Measurements from ENCODE around the gene ZFR2. TPM values are rescaled to one million over a fixed set of nuclear protein-coding genes. Genes with fewer than 3 reads are reported as not detected.

The ZFR2 gene
- total RNA-seq, 4 donors from 2014 or later: not detected

GRCh38 chr19:3902317-3902973, 33.6 kb upstream of the ZFR2 start:
- no peak for TF ChIP-seq CTCF (IDR thresholded peaks at IDR 0.05; ENCODE audit: low read depth)

GRCh38 chr19:3899531-3900294, 30.9 kb upstream of the ZFR2 start:
- TF ChIP-seq CTCF (IDR thresholded peaks at IDR 0.05; ENCODE audit: low read depth): no peak

- TF ChIP-seq CTCF (IDR thresholded peaks at IDR 0.05; ENCODE audit: low read depth): no peak
Observed at GRCh38 chr19:3898426-3898825, 29.6 kb upstream of the ZFR2 start.

GRCh38 chr19:3897936-3898335, 29.1 kb upstream of the ZFR2 start:
- no peak for TF ChIP-seq CTCF (IDR thresholded peaks at IDR 0.05; ENCODE audit: low read depth)

- no peak for TF ChIP-seq CTCF (IDR thresholded peaks at IDR 0.05; ENCODE audit: low read depth)
Observed at GRCh38 chr19:3895788-3896187, 26.9 kb upstream of the ZFR2 start.

- no peak for TF ChIP-seq CTCF (IDR thresholded peaks at IDR 0.05; ENCODE audit: low read depth)
Observed at GRCh38 chr19:3893509-3894179, 24.8 kb upstream of the ZFR2 start.

GRCh38 chr19:3890591-3890990, 21.8 kb upstream of the ZFR2 start:
- no peak for TF ChIP-seq CTCF (IDR thresholded peaks at IDR 0.05; ENCODE audit: low read depth)

All from subcutaneous adipose tissue (tissue), 4 donors.